ENCODE measurements around the gene BHLHE23.

BHLHE23 gene

DNA sequence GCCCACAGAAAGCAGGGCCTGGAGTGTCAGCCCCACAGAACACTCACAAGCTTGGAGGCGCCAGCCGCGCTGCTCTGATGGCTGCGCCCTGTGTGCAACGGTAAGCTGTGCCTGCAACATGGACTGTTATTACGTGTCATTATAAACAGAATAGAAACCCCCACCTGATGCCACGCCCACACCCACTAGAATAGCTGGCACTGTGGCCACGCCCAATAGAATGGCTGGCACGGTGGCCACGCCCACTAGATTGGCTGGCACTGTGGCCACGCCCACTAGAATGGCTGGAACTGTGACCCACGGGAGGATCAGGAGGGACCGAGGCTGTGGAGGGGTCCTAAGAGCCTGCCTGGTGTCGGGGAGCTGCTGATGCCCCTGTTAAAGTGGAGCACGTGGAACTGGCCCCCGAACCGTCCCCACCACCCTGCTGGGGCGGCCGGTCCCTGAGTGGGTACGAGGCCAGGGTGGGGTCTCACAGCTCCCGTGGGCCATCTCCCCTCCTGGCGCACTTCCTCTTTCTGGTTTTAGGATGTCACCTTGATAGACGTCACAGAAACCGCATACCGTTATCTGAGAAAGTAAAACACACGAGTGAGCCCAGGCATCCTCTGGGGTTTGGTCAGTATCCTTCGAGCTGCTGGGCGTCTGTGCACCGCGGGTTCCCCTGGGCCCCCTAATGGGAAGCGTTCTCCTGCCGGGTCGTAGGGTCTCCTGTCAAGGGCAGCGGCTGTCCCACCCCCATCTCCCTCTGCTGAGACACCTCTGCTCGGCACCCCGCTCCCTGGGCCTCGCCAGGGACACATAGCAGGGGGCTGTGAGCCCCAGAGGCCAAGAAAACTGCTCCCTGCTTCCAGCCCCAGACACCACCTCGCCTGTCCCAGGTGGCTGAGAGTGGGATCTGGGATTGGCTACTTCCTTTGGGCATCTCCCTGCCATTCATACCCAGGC is 28.9 kb downstream of the BHLHE23 start:
- no peak for DNase-seq (ENCODE audit: low read depth)
- no peak overlapping the region for H3K4me3 ChIP-seq (ENCODE audit: low read length)
- TF ChIP-seq, protein P1, sequence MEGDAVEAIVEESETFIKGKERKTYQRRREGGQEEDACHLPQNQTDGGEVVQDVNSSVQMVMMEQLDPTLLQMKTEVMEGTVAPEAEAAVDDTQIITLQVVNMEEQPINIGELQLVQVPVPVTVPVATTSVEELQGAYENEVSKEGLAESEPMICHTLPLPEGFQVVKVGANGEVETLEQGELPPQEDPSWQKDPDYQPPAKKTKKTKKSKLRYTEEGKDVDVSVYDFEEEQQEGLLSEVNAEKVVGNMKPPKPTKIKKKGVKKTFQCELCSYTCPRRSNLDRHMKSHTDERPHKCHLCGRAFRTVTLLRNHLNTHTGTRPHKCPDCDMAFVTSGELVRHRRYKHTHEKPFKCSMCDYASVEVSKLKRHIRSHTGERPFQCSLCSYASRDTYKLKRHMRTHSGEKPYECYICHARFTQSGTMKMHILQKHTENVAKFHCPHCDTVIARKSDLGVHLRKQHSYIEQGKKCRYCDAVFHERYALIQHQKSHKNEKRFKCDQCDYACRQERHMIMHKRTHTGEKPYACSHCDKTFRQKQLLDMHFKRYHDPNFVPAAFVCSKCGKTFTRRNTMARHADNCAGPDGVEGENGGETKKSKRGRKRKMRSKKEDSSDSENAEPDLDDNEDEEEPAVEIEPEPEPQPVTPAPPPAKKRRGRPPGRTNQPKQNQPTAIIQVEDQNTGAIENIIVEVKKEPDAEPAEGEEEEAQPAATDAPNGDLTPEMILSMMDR (IDR thresholded peaks at IDR 0.05; ENCODE audit: insufficient read depth, low read depth, low read length, missing control alignments) = no peak

DNA sequence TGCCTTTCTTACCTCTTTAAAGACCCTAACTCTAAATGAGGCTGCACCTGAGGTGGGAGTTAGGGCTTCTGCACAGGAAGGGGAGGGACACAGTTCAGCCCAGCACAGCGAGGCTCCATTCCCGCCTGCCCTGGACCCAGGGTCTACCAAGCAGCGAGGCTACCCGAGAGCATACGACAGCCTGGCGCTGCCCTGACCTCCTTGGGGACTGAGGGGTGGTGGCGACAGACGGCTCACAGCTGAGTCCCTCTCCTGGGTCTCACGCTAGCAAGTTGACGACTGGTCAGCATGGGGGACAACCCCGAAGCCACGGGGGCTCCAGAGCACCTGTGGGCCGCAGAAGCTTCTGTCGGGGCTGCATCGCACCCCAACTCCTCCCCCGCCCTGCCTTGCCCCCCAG is 29.9 kb downstream of the BHLHE23 start:
- no peak for DNase-seq (ENCODE audit: low read depth)
- TF ChIP-seq, protein P1 (IDR thresholded peaks at IDR 0.05; ENCODE audit: insufficient read depth, low read depth, low read length, missing control alignments) = no peak
- no peak overlapping the region for H3K4me3 ChIP-seq (ENCODE audit: low read length)

DNA sequence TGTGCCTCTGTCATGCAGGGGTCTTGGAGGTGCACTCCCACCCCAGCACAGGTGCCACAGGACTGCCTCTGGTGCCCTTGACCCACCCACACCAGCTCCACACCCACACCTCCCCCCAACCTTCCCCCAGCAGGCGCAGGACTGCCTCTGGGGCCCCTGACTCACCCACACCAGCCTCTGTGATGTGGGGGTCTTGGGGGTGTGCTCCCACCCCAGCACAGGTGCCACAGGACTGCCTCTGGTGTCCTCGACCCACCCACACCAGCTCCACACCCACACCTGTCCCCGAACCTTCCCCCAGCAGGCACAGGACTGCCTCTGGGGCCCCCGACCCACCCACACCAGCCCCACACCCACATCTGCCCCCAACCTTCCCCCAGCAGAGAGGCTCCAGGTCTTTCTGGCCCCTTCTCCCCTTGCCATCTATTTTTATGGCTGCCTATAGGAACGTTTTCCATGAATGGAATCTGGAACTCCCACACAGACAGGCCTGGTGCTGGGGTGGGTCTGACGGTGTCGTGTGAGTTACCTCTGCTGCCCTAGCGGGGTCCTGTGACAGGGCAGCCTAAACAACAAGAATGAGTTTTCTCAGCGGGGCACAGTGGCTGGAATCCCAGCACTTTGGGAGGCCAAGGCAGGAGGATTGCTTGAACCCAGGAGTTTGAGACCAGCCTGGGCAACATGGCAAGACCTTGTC is 30.8 kb downstream of the BHLHE23 start:
- no peak for DNase-seq (ENCODE audit: low read depth)
- TF ChIP-seq, protein P1 (IDR thresholded peaks at IDR 0.05; ENCODE audit: insufficient read depth, low read depth, low read length, missing control alignments) = no peak
- H3K4me3 ChIP-seq (ENCODE audit: low read length) = no peak overlapping the region

DNA sequence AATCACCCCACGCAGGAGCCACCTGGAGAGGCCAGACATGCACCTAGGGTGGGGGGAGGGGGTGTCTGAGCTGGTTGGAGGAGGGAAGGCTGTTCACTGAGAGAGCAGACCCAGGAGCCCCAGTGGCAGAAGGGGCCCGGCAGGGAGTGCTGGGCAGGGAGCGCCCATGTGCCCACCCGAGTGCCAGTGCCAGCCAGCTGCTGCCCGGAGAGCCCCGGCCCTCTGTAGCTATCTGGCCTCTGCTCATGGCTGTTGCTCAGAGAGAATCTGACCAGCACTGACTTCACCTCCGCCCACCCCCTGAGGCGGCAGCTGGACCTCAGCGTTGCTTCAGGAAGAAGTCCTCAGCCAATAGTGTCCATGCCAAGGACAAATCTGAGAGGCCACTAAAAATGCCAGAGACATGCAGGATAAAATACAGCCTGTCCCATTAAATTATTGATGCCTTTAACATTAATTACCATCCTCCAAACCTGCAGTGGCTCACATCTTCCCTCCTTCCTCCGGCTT is 31.5 kb downstream of the BHLHE23 start:
- TF ChIP-seq, protein P1 (IDR thresholded peaks at IDR 0.05; ENCODE audit: insufficient read depth, low read depth, low read length, missing control alignments) = no peak

DNA sequence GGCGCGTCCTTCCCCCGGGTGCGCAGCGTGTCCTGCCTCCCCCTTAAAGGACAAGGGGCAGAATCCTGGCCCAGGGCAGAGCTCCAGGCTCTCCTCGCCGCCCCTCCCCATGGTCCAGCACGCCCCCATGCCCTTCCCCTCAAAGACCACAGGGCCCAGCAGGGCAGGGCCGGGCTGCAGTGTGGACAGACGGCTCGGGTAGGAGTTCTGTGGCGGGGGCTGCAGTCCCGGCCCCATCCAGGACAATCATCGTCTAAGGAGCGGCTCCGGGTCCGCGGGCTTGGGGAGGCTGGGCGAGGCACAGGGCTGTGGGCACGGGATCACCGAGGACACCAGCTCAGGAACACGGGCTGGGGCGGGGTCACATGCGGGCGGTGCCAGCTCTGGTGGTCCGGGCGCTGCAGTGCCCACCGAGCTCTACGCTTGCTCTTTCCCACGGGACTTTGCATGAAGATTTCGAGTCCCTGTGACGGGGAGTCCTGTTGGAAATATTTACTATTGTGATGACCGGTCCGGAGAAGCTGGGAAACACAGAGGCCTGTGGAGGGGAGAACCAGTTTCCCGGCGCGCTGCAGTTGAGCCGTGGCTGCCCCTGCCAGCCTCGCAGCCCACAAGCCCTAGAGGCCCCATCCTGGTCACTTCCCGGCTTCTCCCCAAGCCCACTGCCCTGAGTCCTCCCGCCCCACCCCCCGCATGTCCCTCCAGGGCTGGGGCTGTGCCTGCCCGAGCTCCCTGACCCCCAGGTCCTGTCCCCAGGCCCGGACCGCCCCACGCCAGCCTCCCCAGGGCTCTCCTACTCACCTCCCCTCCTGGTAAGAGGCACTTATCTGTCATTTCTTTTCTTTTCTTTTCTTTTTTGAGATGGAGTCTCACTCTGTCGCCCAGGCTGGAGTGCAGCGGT is 33.7 kb downstream of the BHLHE23 start:
- TF ChIP-seq, protein P1 (IDR thresholded peaks at IDR 0.05; ENCODE audit: insufficient read depth, low read depth, low read length, missing control alignments) = no peak
- no peak overlapping the region for H3K4me3 ChIP-seq (ENCODE audit: low read length)
- no peak for DNase-seq (ENCODE audit: low read depth)

More for the DNA sequence above, 31.5 kb downstream of the BHLHE23 start:
- DNase-seq (ENCODE audit: low read depth) = no peak
- no peak overlapping the region for H3K4me3 ChIP-seq (ENCODE audit: low read length)

Data from epithelial cell of esophagus (primary cell).